Type B pancreatic cell (in vitro differentiated cells): ENCODE measurements around the gene ICA1. TPM values are rescaled to one million over a fixed set of nuclear protein-coding genes. Genes with fewer than 3 reads are reported as not detected.
"Not testable (repeated sequence)": the region's sequence is repeated elsewhere in the genome, so short reads cannot be mapped to it uniquely, and the experiment has no call there.

Source experiments
- DNase-seq: peaks from one replicate; pipeline ENCODE4 v3.0.0; 2021; ENCODE audit warnings: mixed read lengths; ENCODE audit not compliant: unreplicated experiment; ENCODE audit errors: extremely low spot score
- H3K27ac Mint-ChIP-seq: 2 replicates; pipeline ENCODE4 v1.8.0; 2021; ENCODE audit warnings: mild to moderate bottlenecking, mixed read lengths
- H3K27me3 Mint-ChIP-seq: 2 replicates; pipeline ENCODE4 v1.8.0; 2021; ENCODE audit warnings: mixed read lengths
- H3K36me3 Mint-ChIP-seq: 2 replicates; pipeline ENCODE4 v1.8.0; 2021; ENCODE audit warnings: mixed read lengths
- H3K4me1 Mint-ChIP-seq: one replicate; pipeline ENCODE4 v1.8.0; 2021; ENCODE audit warnings: mixed read lengths; ENCODE audit not compliant: unreplicated experiment
- H3K4me3 Mint-ChIP-seq: 2 replicates; pipeline ENCODE4 v1.8.0; 2021; ENCODE audit warnings: mild to moderate bottlenecking, mixed read lengths
- H3K9me3 Mint-ChIP-seq: 2 replicates; pipeline ENCODE4 v1.8.0; 2021; ENCODE audit warnings: mixed read lengths
- total RNA-seq: library from RNA; stranded (reverse); gene quantifications from 2 replicates; pipeline ENCODE4 v1.2.1, GENCODE V29; 2021; ENCODE audit warnings: low replicate concordance
- TF ChIP-seq, protein P1 (sequence below): fragments of 200-600 bp; sonication (generic); conservative IDR thresholded peaks from 2 replicates; pipeline ENCODE4 v1.5.0; 2021; ENCODE audit warnings: antibody characterized with exemption, mild to moderate bottlenecking

The ICA1 gene
- total RNA-seq, 1 donor from 2014 or later: 9.8 TPM

DNA sequence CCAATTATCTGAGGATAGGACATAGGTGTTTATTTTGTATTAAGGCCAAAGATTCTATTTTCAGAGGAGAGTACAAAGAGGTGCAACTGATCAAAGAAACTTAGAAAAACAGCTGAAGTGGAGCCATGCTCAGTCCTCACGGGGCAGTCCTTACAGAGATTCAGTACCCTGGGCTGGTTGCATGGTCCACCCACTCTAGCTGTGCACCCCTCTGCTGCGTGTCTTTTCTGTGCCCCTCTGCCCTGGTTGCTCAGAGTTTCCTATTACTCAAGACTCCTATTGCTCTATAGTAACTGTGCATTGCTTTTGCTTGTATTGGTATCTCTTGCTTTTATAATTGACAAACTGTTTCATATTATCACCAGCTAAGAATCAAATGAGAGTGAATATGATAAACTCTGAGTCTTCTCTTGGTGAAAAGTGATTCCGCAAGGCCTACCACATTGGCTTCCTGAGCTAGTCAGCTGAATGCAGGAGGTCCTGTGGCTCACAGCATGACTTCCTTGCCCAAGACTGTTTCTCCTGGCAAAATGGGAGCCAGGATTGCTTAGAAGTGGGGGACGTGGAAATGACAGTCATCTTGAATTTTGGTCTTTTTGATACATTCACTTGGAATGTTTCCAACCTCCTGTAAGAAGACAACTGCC is 156.4 kb downstream of the ICA1 start:
- Mint-ChIP-seq H3K27ac (no peak overlapping the region), H3K36me3 (no peaks in the 10 kb centered on the region), H3K9me3 (peaks cover 8% of the 10 kb centered on the region), H3K4me1 (no peaks in the 10 kb centered on the region), H3K4me3 (no peak overlapping the region), H3K27me3 (no peaks in the 10 kb centered on the region)
- TF ChIP-seq, protein P1, sequence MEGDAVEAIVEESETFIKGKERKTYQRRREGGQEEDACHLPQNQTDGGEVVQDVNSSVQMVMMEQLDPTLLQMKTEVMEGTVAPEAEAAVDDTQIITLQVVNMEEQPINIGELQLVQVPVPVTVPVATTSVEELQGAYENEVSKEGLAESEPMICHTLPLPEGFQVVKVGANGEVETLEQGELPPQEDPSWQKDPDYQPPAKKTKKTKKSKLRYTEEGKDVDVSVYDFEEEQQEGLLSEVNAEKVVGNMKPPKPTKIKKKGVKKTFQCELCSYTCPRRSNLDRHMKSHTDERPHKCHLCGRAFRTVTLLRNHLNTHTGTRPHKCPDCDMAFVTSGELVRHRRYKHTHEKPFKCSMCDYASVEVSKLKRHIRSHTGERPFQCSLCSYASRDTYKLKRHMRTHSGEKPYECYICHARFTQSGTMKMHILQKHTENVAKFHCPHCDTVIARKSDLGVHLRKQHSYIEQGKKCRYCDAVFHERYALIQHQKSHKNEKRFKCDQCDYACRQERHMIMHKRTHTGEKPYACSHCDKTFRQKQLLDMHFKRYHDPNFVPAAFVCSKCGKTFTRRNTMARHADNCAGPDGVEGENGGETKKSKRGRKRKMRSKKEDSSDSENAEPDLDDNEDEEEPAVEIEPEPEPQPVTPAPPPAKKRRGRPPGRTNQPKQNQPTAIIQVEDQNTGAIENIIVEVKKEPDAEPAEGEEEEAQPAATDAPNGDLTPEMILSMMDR: no peak
- DNase-seq: no peak

DNA sequence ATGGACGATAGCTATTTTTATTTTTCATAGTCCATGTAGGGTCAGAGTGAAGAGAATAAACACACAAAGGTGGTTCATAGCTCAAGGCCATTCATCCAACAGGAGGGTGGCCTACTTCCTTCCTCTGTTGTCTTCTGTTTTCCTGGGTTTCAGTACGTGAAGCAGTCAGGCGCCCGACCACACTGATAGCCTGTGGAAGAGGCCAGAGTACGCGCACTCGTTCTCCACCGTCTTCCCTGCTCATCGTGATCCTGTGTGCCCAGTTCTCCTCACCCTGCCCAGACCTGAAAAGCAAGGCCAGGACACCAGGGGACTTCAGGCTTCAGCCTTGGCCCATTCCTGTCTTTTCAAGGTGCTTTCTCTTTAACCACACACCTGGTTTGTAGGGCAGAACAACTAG is 158.7 kb downstream of the ICA1 start:
- TF ChIP-seq, protein P1: no peak
- H3K36me3 Mint-ChIP-seq: no peaks in the 10 kb centered on the region
- H3K4me1 Mint-ChIP-seq: no peaks in the 10 kb centered on the region
- H3K4me3 Mint-ChIP-seq: no peak overlapping the region
- peaks cover 16% of the 10 kb centered on the region for H3K9me3 Mint-ChIP-seq
- H3K27ac Mint-ChIP-seq: no peak overlapping the region
- DNase-seq: no peak
- H3K27me3 Mint-ChIP-seq: no peaks in the 10 kb centered on the region

DNA sequence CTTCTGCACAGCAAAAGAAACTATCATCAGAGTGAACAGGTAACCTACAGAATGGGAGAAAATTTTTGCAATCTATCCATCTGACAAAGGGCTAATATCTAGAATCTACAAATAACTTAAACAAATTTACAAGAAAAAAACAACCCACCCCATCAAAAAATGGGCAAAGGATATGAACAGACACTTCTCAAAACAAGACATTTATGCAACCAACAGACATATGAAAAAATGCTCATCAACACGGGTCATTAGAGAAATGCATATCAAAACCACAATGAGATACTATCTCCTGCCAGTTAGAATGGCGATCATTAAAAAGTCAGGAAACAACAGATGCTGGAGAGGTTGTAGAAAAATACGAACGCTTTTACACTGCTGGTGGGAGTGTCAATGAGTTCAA is 160.7 kb downstream of the ICA1 start:
- peaks cover 16% of the 10 kb centered on the region for H3K9me3 Mint-ChIP-seq
- H3K4me3 Mint-ChIP-seq, H3K36me3 Mint-ChIP-seq, H3K4me1 Mint-ChIP-seq, H3K27me3 Mint-ChIP-seq, H3K27ac Mint-ChIP-seq, DNase-seq: not testable (repeated sequence)

DNA sequence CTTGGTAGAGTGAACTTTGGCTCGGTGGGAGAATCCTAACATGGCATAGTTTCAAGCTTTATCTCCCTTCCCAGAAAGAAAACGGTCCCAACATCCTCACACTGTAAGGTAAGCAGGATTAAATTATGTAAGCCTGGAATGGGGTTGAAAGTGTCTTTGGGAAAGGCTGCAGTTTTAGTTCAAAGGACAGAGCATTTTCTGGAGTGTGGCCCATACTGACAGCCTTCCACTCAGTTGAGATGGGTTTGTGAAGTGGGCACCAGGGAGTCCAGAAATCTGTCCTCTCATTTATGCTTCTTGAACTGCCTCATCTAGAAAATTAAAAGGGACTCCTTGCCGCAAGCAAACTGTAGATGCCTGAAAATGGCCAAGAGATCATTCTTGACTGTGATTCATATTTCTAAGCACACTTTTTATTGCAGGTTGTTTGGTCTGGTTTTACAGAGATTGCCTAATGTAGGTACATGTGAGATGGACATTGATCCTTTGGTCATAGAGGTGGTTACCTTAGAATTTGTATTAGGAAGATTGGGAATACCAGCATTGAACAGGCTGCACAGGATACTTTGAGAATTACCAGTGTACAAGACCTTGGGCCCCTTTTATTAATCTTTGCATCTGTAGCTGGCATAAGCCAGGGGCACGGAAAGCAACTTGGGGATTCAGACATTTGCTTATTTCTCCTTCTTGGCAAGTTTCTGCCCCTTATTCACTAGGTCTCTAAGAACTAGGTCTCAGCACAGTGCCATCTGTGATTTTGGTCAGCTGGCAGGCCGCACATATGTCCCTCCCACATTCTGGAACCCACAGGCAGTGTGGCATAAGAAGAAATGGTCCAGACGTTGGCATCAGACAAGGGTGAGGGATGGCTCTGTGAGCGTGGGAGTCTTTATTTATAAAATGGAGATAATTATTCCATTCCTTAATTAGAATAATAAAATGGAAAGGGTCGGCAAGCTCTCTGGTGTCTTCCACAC is 167.5 kb downstream of the ICA1 start:
- H3K4me3 Mint-ChIP-seq: no peak overlapping the region
- TF ChIP-seq, protein P1: no peak
- DNase-seq: no peak

DNA sequence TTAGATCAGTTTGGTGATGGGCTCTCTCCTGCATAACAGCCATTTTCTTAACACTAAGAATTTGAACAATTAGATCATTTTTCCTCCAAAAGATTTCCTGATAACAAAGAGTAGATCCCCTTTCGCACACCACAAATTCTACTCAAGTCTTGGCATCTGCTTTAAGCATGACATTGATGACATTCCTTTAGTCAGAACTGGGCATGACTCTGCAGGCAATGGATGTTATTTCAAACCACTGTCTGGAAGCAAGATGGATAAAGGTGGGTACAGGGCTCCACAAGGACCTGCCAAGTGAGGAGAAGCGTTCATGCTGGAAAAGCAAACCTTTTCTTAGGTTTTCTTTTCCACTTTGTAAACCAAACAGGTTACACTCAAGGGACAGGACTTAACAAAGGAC is 169.8 kb downstream of the ICA1 start:
- DNase-seq: no peak
- Mint-ChIP-seq H3K4me1 (no peaks in the 10 kb centered on the region), H3K4me3 (no peak overlapping the region), H3K27ac (no peak overlapping the region), H3K36me3 (no peaks in the 10 kb centered on the region), H3K9me3 (no peaks in the 10 kb centered on the region), H3K27me3 (no peaks in the 10 kb centered on the region)
- TF ChIP-seq, protein P1: no peak

More for the DNA sequence above, 167.5 kb downstream of the ICA1 start:
- H3K27me3 Mint-ChIP-seq: no peaks in the 10 kb centered on the region
- H3K27ac Mint-ChIP-seq: no peak overlapping the region
- peaks cover 7% of the 10 kb centered on the region for H3K9me3 Mint-ChIP-seq
- H3K36me3 Mint-ChIP-seq: no peaks in the 10 kb centered on the region
- no peaks in the 10 kb centered on the region for H3K4me1 Mint-ChIP-seq
